HG03521 (cell line): ENCODE data around the gene C1RL.

Source experiments
- ATAC-seq: cut with Tn5 transposase; IDR thresholded peaks from one replicate; pipeline ENCODE4 v1.9.1; 2021; ENCODE audit warnings: mild to moderate bottlenecking, moderate library complexity; ENCODE audit not compliant: unreplicated experiment

Gene C1RL, protein sequence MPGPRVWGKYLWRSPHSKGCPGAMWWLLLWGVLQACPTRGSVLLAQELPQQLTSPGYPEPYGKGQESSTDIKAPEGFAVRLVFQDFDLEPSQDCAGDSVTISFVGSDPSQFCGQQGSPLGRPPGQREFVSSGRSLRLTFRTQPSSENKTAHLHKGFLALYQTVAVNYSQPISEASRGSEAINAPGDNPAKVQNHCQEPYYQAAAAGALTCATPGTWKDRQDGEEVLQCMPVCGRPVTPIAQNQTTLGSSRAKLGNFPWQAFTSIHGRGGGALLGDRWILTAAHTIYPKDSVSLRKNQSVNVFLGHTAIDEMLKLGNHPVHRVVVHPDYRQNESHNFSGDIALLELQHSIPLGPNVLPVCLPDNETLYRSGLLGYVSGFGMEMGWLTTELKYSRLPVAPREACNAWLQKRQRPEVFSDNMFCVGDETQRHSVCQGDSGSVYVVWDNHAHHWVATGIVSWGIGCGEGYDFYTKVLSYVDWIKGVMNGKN

DNA sequence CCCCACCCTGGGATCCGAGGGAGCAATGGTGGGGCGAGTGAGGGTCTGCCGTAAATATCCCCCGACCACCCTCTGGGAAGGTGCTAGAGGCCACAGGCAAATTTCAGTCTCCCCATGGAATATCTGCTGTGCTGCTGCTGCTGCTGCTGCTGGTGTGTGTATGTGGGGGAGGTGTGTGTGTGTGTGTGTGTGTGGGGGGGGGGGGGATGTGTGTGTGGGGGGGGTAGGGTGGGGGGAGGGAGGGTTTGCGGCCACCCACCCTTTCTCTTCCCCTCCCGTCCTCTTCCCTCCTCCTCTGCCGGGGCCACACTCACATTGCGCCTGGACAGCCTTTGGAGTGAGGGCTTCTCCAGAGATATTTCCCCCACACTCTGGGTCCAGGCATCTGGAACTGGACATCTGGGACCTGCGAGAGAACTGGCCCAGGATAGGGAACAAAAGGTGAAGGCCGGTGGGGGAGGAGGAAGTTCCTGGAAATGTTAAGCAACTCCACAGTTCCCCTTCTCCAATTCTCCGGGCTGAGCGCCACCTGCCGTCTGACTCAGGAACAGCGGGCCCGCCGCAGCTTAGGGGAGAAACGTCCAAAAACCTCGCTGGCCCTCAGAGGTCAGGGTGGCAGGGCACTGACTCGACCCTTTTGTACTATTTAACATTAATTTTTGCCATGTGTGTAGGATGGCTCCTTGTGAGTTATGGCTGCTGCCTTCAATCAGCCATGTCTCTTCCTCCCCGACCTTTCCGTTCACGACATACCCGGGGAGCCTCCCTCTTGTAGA is at the start of gene C1RL:
Gene C1RL (minus strand): TSS at position 419 of the 776 bp plus-strand sequence. CDS start 34 bp downstream, at position 385.
- peak; percentile 5 for ATAC-seq

DNA sequence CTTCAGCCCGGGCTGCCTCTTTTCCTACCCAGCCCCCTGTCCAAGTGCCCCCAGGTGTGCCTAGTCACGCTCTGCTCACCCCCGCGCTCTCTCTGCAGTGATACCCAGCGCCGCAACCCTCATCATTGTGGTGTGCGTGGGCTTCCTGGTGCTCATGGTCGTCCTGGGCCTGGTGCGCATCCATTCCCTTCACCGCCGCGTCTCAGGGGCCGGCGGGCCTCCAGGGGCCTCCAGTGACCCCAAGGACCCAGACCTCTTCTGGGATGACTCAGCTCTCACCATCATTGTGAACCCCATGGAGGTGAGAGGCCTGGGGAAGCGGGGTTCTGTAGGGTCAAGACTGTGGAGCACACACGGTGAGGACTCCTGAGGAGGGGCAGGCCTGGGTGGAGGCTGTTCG is 48.4 kb upstream of the C1RL start:
- ATAC-seq, result no peak

DNA sequence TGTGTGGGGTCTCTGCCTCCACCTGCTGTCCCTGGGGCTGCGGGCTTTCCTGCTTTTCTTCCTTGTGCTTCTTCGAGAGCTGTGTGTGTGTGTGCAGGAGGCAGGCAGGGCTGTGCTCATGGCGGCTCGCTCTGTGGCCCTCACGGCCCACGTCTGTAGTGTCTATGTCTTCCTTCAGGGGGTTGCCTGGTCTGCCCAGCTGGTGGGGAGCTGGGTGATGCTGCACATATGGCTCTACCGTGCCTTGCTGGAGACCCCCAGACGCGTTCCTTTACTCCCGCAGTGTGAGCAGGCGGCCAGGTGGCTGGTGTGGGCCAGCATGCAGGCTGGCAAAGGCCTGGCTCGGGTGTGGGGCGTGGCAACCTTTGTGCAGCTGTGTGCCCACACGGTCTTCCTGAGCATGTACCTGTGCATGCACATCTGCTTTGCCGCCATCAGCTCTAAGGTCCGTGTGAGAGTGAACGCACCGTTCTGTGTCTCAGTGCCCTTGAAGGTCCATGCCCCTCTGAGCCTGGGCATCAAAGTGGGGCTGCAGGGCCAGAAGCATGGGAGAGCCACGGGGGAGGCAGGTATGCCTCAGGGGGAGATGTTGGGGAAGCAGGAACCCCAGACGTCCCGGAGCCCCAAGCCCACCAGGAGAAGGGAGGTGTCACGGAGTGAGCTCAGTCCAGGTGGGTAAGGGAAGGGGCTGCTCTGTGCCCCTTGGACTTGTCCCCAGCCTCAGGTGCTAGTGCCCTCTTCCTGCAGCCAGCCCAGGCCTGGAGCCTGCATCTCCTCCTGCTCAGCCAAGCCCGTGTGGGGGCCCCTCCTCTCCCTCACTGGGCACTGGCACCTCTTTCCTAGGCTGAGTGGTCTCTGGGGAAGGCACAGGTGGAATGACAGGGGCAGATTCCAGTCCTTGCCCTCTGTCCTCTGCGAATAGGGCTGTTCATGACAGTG is 47.5 kb upstream of the C1RL start:
- ATAC-seq, result no peak

DNA sequence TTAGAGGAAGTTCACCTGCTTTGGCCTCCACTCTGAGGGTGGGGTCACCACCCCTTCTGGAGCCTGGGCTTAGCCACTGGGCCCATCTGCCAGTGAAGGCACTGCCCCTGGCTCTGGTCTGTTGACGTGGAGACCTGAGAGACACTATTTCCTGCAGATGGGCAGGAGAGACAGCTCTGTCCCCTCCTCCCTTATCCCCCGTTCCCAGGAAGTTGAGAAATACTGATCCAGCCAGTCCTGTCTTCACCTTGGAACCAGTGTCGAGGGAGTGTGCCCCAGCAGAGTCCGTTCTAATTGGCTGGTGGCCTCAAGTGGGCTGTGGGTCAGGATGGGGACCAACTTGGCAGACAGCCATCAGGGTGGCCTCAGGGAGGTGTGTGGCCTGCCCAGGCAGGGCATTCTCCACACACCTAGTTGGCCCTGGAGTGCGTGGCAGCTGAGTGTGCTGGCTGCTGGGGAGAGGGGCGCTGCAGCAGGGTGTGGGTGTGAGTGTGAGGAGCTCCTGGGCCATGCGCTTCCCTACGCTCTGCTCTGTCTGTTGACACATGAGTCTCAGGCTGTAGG is 46.5 kb upstream of the C1RL start:
- no peak for ATAC-seq

DNA sequence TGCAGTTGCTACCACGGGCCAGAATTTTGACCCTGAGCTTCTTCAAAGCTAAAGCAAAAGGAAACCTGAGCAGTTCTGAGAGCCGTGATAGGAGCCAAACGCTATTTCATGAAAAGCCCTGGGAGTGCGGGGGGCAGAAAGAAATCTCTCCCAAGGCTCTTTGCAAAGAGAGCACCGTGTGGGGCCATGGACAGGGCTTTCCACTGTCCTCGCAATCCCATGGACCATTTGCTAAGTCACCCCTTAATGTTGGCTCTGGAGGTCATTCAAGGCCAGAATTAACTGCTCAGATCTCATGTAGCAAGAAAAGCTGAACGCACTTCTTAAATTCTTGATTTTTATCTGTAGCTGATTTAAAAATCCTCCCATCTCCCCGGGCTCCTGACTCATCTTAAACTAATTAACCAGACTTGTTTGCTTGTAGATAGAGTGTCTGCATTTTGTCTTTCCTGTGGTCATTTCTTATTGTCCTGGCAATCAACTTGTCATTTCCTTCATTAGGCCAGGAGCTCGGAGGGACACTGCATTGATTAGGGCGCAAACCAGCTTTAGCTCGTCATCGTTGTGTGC is 46.0 kb upstream of the C1RL start:
- ATAC-seq, result no peak

DNA sequence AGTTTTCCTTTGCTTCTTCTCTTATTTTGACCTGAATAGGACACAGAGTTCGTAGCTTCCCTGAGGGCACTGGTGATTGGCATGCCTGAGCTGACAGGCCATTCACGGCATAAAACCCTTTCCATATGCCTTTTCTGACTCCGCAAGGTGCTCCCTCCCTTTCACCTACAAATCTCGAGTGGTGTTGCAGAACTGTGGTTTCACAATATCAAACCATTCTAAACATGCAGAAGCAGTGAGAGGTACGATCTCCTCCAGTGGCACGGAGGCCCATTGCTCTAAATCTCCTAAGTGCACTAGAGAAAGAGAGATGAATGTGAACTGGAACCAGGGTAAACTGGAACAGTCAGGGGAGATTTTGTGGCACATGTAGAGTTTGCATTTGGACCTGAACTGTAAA is 45.0 kb upstream of the C1RL start:
- ATAC-seq, result no peak

DNA sequence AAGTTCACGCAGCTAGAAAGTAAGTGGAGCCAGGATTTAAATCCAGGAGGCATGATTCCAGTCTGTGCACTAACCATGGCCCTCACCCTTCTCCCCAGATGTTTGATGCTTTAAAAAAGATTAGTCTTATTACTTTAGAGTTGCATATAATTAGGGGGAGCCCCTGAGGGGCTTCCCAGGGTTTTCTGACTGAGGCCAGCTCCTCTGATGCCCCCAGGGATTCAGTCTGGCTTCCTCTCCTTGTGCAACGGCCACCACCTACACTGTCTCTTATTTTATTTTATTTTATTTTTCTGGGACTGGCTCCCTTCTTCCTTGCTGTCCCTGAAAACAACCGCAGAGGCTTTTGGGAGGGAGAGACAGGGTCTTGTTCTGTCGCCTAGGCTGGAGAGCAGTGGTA is 43.8 kb upstream of the C1RL start:
- no peak for ATAC-seq

DNA sequence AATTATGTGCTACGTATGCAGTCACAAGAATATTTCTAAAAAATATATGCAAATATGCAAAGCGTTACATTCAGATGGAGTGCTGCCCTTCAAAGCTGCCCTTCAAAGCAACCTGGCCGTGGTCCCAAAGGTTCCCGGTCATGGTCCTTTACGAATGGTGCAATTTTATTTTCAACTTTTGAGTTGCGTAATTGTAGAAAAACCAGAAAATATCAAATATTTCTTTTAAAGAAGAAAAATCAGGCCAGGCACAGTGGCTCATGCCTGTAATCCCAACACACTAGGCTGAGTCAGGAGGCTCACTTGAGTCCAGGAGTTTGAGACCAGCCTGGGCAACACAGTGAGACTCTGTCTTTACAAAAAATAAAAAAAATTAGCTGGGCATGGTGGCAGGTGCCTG is 42.5 kb upstream of the C1RL start:
- no peak for ATAC-seq

DNA sequence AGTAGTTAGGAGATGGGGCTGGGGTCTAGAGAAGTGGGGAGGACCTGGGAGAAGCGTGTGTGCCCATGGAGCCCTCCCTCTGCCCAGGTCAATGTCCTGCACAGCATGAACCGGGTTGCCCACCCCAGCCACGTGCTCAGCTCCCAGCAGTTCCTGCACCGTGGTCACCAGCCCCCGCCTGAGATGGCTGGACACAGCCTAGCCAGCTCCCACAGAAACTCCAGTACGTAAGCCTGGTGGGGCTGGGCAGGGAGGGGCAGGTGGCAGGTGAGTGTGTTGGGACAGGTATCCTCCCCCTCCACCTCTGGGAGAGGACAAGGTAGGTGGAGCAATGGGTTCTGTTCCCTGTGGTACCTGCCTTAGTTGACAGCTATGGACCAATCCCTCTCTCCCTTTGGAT is 41.8 kb upstream of the C1RL start:
- no peak for ATAC-seq

DNA sequence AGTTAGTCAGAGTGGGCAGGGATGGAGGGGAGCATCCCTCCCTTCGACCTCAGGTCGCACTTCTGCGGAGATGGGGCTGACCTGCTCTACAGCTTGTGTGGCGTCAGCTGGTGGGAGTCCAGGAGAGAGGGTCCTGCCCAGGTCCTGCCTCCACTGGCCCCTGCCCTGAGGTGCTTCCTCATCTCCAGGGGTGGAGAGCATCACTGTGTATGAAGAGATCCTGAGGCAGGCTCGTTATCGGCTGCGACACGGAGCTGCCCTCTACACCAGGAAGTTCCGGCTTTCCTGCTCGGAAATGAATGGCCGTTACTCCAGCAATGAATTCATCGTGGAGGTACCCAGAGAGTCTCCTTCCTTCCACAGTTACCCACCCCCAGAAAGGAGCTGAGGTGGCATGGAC is 41.3 kb upstream of the C1RL start:
- no peak for ATAC-seq

DNA sequence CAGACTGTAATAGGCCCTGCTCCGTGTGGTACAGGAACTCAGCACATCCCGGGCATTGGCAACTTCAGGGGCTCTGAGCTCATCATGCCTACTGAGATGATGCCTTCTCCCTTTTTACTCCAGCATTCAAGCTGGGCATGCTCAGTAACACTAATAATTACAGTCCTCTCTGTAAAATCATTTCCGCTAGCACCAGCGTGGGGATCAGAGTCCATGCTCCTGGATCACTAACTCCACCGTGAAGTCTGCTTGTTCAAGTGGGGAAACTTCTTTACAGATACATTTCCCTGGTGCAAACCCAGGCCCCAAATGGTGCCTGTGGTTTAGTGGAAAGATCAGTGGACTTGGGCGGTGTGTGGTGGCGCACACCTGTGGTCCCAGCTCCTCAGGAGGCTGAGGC is 37.9 kb upstream of the C1RL start:
- ATAC-seq, result no peak

DNA sequence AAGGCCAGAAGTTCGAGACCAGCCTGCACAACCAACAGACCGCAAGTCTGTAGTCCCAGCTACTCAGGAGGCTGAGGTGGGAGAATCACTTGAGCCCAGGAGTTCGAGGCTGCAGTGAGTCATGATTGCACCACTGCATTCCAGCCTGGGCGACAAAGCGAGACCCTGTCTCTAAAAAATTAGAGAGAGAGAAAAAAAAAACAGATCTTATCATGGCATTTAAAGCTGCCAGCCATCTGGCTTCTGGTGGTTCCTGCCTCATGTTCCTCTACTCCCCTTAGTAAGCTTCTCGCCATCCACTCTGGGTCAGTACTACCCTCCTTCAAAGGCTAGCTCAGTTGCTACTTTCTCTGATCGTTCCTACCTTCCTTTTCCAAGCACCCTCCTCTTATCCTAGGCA is 37.2 kb upstream of the C1RL start:
- ATAC-seq, result no peak

DNA sequence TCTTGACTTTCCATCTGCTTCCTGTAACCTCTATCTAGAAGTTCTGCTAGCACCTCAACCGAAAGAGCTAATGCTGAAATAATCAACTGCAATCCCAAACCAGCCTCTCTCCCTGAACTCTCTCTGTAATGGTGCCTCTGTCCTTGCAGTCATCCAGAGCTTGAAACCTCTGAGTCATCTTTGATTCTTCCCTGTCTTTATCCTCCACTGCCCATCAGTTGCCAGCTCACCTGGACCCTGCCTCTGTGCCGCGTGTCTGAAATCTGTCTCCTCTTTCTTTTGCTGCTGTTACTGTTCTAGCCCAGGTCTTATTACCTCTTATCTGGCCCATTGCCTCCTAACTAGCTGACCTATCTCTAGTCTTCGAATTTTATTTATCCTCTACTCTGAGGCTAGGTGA is 36.7 kb upstream of the C1RL start:
- no peak for ATAC-seq

DNA sequence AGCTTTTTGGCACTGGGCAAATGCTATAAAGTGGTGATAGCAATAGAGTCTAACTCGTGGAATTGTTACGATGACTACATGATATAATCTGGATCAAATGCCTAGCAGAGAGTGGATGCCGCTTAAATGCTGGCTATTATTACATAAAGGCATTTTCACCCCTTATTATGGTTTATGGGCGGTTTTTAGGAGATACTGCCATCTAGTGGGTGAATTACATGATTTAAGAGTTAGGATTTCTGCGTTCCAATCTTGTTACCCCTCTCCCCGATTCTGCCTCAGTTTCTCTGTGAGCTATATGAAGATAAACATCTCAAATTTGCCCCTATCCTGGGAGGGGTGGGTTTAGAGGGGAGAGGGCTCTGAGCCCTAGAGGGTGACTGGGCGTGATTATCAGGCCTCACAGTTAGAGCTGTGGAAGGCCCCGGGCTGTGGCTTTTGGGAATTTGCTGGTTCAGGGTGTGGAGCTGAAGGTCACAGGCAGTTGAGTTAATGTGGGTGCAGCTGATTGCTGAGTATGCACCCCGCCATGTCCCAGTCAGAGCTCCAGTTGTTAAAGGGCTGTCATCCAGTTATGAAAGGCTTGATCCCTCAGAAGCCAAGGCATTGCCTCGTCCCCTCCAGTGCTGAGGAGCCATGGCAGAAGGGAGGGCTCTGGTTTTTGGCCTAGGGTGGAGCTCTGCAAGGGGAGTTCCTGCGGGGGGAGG is 35.6 kb upstream of the C1RL start:
- no peak for ATAC-seq

DNA sequence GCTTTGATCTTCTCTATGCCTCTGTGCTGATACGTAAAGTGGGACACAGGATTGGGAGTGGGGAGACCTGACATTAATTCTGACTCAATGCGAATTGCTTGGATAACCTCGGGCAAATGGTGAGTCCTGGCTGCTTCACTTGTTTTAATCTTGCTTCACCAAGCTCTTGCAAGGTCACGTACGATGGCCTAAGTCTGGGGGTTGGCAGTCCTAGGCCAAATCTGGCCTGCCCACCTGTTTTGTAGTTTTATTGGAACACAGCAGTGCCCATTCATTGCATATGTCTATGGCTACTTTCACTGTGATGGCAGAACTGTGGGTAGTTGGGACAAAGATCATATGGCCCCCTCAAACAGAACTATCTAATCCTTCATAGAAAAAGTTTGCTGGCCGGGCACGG is 34.5 kb upstream of the C1RL start:
- no peak for ATAC-seq

DNA sequence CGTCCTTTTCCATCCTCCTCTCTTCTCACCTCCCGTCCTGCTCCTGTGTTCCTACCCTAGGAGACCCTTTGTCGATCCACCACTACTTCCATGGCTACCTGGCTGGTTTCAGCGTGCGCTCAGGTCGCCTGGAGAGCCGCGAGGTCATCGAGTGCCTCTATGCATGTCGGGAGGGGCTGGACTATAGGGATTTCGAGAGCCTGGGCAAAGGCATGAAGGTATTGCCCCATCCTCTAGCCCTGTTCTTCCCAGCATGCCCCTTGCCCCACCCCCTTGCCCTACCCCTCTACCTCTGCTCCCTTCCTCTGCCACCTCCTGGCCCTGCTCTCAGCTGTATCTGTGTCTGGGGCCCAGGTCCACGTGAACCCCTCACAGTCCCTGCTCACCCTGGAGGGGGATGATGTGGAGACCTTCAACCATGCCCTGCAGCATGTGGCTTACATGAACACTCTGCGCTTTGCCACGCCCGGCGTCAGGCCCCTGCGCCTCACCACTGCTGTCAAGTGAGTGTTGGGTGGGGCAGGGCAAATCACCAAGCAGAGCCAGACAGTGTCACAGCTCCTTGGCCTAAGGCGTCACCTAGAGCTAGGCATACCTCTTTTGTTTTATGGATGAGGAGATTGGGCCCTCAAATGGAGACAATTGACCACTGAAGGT is 33.9 kb upstream of the C1RL start:
- ATAC-seq, result no peak

DNA sequence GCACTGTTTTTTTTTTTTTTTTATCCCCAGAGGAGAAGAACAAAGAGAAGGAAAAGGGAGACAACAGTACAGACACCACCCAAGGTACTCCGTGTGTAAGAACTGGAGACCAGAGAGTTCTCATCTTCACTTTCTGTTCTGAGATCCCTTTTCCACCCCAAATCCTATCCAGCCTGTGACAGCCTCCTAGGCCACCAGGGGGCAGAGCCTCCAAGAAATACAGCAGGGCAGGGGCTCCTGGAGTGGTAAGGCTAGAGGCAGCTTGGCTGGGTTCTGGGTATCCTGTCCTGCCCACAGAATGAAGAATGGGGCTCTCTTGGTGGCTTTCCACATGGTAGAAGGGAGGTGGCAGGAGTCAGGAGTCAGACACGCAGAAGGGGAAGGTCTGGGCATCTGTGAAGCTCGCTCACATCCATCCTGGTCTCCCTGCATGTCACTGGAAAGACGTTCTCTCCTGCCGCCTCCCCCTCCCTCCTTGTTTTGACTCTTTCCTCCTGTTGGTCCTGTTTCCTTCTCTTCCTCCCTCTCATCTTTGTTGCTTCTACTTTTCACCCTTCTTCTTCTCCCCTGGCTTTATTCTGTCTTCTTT is 33.1 kb upstream of the C1RL start:
- no peak for ATAC-seq

DNA sequence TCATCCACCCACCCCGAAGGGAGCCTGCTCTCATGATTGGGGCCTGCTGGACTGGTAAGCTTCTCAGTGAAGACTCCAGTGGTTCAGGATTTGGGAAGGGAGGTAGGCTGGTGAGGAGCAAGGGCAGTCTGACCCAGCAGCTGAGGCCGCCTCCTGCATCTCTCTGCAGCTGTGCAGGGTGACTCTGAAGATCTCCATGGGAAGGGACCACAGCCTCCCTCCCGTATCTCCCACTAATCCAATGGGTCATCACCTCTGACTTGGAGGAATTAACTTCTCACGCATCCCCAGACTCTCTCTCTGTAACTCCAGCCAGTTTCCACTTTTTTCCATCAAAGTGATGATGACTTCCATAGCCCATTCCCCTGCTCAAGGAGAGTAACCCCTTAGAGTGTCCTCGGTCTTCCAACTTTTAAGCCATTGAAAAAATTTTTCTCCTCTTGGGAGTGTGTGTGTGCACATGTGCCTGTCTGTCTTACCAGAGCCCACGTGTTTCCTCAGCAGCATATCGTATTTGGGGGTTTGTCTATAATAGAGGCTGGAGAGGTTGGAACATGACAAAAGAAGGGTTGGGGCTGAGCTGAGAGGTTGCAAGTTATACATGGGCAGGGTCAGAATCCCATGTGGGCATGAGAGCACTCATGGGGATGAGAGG is 32.5 kb upstream of the C1RL start:
- no peak for ATAC-seq
